DMS114 treated with DMSO at 0.1 percent for 48 hours (cell line): Measurements from ENCODE around the gene HDAC7.

Experiments used
- DNase-seq: peaks from one replicate; lab custom pipeline; 2025; ENCODE audit not compliant: unreplicated experiment; lab: John Stamatoyannopoulos, UW

The HDAC7 gene

GRCh38 chr12:47747596-47748506 lies 71.9 kb downstream of the HDAC7 start:
- DNase-seq, result no peak

GRCh38 chr12:47747126-47747525 lies 72.6 kb downstream of the HDAC7 start:
- DNase-seq, result no peak

- no peak for DNase-seq
Measured at GRCh38 chr12:47746523-47746922, 73.2 kb downstream of the HDAC7 start.

- DNase-seq, result no peak
Measured at GRCh38 chr12:47746073-47746472, 73.6 kb downstream of the HDAC7 start.

- no peak for DNase-seq
Measured at GRCh38 chr12:47745485-47746041, 74.1 kb downstream of the HDAC7 start.

GRCh38 chr12:47744778-47745436 lies 74.8 kb downstream of the HDAC7 start:
- no peak for DNase-seq

- no peak for DNase-seq
Measured at GRCh38 chr12:47744005-47744651, 75.6 kb downstream of the HDAC7 start.

- DNase-seq, result no peak
Measured at GRCh38 chr12:47743311-47743860, 76.3 kb downstream of the HDAC7 start.

GRCh38 chr12:47742253-47742825 lies 77.4 kb downstream of the HDAC7 start:
- no peak for DNase-seq

GRCh38 chr12:47741340-47741703 lies 78.4 kb downstream of the HDAC7 start:
- DNase-seq, result no peak

- DNase-seq, result no peak
Measured at GRCh38 chr12:47740606-47741339, 78.9 kb downstream of the HDAC7 start.

- no peak for DNase-seq
Measured at GRCh38 chr12:47739979-47740378, 79.7 kb downstream of the HDAC7 start.

GRCh38 chr12:47739297-47739696 lies 80.4 kb downstream of the HDAC7 start:
- DNase-seq, result no peak

GRCh38 chr12:47737936-47738594 lies 81.6 kb downstream of the HDAC7 start:
- DNase-seq, result no peak

- DNase-seq, result no peak
Measured at GRCh38 chr12:47736877-47737676, 82.6 kb downstream of the HDAC7 start.

- DNase-seq, result no peak
Measured at GRCh38 chr12:47736216-47736615, 83.5 kb downstream of the HDAC7 start.

GRCh38 chr12:47735649-47736048 lies 84.1 kb downstream of the HDAC7 start:
- DNase-seq, result no peak

GRCh38 chr12:47734725-47735480 lies 84.8 kb downstream of the HDAC7 start:
- no peak for DNase-seq
